ENCODE measurements around the gene TIMM44. TPM values are rescaled to one million over a fixed set of nuclear protein-coding genes. Genes with fewer than 3 reads are reported as not detected.

The TIMM44 gene
- total RNA-seq, 1 experiment from 2014 or later: 57.8 TPM

GRCh38 chr19:7927605-7928333, 15.7 kb downstream of the TIMM44 start:
- BruUV-seq (replicated peaks): no TSS peak
- H3K4me3 Mint-ChIP-seq (ENCODE audit: low read depth, unreplicated experiment): no peak overlapping the region
- H3K27me3 Mint-ChIP-seq (ENCODE audit: unreplicated experiment): no peaks in the 10 kb centered on the region
- H3K9me3 Mint-ChIP-seq (ENCODE audit: low read depth, unreplicated experiment): no peaks in the 10 kb centered on the region
- intact Hi-C loops (cut with micrococcal nuclease; ENCODE audit: unreplicated experiment): no loop called here
- H3K4me1 Mint-ChIP-seq (ENCODE audit: low read depth, unreplicated experiment): peaks cover 8% of the 10 kb centered on the region
- DNase-seq: no peak
- H3K36me3 Mint-ChIP-seq (ENCODE audit: insufficient read depth, unreplicated experiment): peaks cover 45% of the 10 kb centered on the region
- no peak overlapping the region for H3K27ac Mint-ChIP-seq (ENCODE audit: unreplicated experiment)
- CTCF ChIA-PET: no interaction called here
- no peak for TF ChIP-seq CTCF (IDR thresholded peaks at IDR 0.05; ENCODE audit: unreplicated experiment)

- Mint-ChIP-seq H3K4me3 (ENCODE audit: low read depth, unreplicated experiment) (peak overlapping the region; percentile 50), H3K4me1 (ENCODE audit: low read depth, unreplicated experiment) (peaks cover 8% of the 10 kb centered on the region), H3K36me3 (ENCODE audit: insufficient read depth, unreplicated experiment) (peaks cover 41% of the 10 kb centered on the region), H3K27ac (ENCODE audit: unreplicated experiment) (no peak overlapping the region), H3K9me3 (ENCODE audit: low read depth, unreplicated experiment) (no peaks in the 10 kb centered on the region), H3K27me3 (ENCODE audit: unreplicated experiment) (no peaks in the 10 kb centered on the region)
- intact Hi-C loops (cut with micrococcal nuclease; ENCODE audit: unreplicated experiment): no loop called here
- no TSS peak for BruUV-seq (replicated peaks)
- CTCF ChIA-PET: interaction anchor here (1.0 kb wide), 1 partner anchor 16 kb away, joined by 7 read pairs; the partner anchor contains the start of gene TIMM44
- no peak for TF ChIP-seq CTCF (IDR thresholded peaks at IDR 0.05; ENCODE audit: unreplicated experiment)
- DNase-seq: no peak
These were observed 16.5 kb downstream of the TIMM44 start for GRCh38 chr19:7926727-7927604.

- Mint-ChIP-seq H3K36me3 (ENCODE audit: insufficient read depth, unreplicated experiment) (peaks cover 39% of the 10 kb centered on the region), H3K4me1 (ENCODE audit: low read depth, unreplicated experiment) (peaks cover 8% of the 10 kb centered on the region), H3K4me3 (ENCODE audit: low read depth, unreplicated experiment) (peak within 1 kb of the TSS; percentile 66), H3K9me3 (ENCODE audit: low read depth, unreplicated experiment) (no peaks in the 10 kb centered on the region), H3K27me3 (ENCODE audit: unreplicated experiment) (no peaks in the 10 kb centered on the region), H3K27ac (ENCODE audit: unreplicated experiment) (peak within 1 kb of the TSS; percentile 61)
- intact Hi-C loops (cut with micrococcal nuclease; ENCODE audit: unreplicated experiment): no loop called here
- CTCF ChIA-PET: interaction anchor here (1.0 kb wide), 1 partner anchor 17 kb away, joined by 7 read pairs; the partner anchor contains the start of gene TIMM44
- DNase-seq: peak; percentile 79
- TF ChIP-seq CTCF (IDR thresholded peaks at IDR 0.05; ENCODE audit: unreplicated experiment): no peak
- no TSS peak for BruUV-seq (replicated peaks)
These were observed 17.3 kb downstream of the TIMM44 start, which contains the start of gene CTXN1 for GRCh38 chr19:7926021-7926726. TSS of gene CTXN1 (minus strand) at chr19:7926135. CDS start at chr19:7925538, 597 bp downstream.

GRCh38 chr19:7925171-7925851, 18.2 kb downstream of the TIMM44 start:
- peak overlapping the region; percentile 66 for H3K4me3 Mint-ChIP-seq (ENCODE audit: low read depth, unreplicated experiment)
- peaks cover 8% of the 10 kb centered on the region for H3K4me1 Mint-ChIP-seq (ENCODE audit: low read depth, unreplicated experiment)
- CTCF ChIA-PET: no interaction called here
- peaks cover 48% of the 10 kb centered on the region for H3K36me3 Mint-ChIP-seq (ENCODE audit: insufficient read depth, unreplicated experiment)
- intact Hi-C loops (cut with micrococcal nuclease; ENCODE audit: unreplicated experiment): no loop called here
- peak overlapping the region; percentile 61 for H3K27ac Mint-ChIP-seq (ENCODE audit: unreplicated experiment)
- no peaks in the 10 kb centered on the region for H3K27me3 Mint-ChIP-seq (ENCODE audit: unreplicated experiment)
- peak; percentile 68 for DNase-seq
- no TSS peak for BruUV-seq (replicated peaks)
- no peaks in the 10 kb centered on the region for H3K9me3 Mint-ChIP-seq (ENCODE audit: low read depth, unreplicated experiment)
- peak; percentile 53 for TF ChIP-seq CTCF (IDR thresholded peaks at IDR 0.05; ENCODE audit: unreplicated experiment)

Data from Calu3 (cell line).